Stimulated activated CD8-positive, alpha-beta memory T cell treated with anti-CD3 and anti-CD28 coated beads, Interleukin-15, amount 100 ng/mL, for 48 hours (primary cell): ENCODE measurements around the gene DLST.

ENCODE experiments used
- DNase-seq, 2 donors: peaks; one replicate each; pipeline ENCODE4 v3.0.0-alpha.2; 2020; ENCODE audit warnings: low read depth in 2 of 2

DLST gene

DNA sequence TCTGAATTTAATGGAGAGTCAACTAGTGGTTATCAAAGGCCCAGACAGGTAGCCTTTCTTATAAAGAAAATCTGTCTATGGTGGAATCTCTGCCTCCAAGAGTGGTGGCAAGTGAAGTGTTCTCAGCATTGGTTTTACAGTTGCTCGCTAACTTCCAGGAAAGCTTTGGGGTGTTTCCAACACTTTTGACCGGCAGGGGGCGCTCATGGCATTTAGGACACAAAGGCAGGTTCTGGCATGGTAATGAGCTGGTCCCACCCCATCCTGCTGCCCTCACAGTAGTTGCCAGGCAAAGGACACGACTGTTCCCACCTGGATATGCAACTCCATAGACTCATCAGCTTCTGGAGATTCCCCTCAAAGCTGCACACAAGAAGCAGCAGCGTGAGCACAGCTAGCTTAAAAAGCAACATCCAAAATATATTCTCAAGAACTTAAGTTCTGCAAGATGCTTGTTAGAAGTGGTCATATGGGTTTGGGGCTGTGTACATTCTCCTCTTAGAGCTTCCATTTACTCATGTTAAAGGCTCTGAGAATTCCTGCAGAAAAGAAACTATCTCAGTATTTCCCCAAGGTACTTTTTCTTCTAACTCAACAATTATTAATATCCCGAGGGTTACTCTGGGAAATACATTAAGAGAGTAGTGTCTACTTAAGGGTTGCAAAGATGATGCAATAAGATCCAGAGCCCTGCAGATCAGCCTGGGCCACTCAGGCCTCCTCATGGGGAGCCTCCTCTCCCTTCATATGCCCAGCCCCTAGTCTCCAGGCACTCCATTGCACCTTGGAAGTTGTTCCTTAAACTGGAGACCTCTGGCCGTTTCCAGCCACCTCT lies 20.6 kb upstream of the DLST start:
- DNase-seq: peak; percentile 71 to 73

GRCh38 chr14:74861734-74862090 lies 20.0 kb upstream of the DLST start:
- no peak for DNase-seq

DNA sequence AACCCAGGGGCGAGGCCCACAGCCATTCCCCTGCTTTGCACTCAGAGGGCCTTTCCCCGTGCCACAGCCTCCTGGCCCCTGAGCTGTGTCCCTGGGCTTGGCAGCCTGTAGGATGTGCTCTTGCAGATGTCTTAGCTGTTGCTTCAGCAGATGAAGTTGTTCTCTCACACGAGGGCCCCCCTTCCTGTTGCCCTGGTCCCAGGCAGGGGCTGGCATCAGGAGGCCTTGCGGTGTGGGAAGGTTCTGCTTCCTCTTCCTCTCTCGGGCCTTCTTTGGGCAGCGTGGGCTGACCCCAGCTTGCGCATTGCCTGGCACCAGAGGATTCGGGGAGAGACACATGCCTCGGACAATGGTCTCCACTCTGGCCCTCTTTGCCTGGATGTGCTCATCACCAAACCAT lies 18.4 kb upstream of the DLST start:
- no peak for DNase-seq

DNA sequence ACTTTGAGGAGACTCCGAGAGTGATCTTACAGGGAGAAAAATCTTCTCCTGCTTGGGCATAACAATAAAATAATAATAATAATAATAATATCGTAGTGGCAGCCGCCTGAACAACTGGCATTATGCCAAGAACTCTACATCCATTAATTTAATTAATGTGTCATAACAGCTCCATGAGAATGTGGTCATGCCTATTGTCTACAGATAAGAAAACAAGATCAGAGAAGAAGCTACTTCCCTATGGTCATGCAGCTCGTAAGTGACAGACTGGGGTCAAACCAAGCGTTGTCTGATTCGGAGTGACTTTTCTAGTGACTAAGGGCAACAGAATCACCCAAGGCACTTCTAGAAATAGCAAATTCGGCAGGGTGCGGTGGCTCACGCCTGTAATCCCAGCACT lies 17.5 kb upstream of the DLST start:
- no peak for DNase-seq

- DNase-seq: no peak
These were observed 16.6 kb upstream of the DLST start for GRCh38 chr14:74865156-74865555.

DNA sequence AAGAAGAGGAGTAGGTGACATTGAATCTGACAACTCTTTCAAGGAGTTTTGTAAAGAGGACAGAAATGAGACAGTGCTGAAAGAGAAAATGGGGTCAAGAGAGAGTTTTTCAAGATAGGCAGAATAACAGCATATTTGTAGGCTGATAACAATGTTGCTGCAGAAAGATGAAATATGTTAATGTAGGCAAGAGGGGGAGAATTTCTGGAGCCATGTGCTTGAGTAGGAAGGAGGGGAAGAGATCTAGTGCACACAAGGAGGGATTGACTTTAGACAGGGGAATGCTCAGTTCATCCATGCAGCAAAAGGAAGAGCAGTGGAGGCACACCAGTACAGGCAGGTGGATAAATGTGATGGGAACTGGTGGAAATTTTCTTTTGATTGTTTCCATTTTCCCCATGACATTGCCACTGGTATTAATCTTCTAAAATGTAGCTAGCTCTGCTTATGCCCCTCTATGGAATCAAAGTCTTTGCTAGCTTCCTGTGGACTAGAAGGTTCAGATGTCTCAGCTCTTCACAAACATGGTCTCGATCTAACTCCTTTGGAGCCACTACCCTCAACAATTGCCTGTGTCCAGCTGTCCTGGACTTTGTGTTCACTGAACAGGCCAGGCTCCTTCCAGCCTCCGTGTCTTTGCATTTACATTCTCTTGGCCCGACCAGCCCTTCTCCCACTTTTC lies 14.9 kb upstream of the DLST start:
- no peak for DNase-seq

DNA sequence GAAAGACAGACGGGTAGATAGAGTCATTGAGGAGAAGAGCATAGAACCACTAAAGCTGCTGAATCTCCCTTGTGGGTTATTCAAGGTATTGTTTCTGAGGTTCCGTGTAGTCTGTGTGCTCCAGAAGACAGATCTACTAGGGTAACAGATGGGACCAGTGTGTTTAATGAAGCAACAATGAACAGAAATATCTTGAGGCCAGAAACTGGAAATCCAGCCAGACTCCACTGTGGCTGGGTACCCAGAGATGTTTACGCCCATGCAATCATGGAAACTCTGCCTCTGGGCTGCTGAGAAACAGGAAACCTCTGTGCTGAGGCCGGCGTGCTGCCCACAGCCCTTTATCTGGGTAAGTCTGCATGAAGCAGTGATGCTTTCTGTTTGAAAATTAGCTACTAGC lies 14.0 kb upstream of the DLST start:
- DNase-seq: peak; percentile 41 to 53

- DNase-seq: no peak
These were observed 13.0 kb upstream of the DLST start for GRCh38 chr14:74868739-74869138.

- DNase-seq: no peak
These were observed 9.9 kb upstream of the DLST start for GRCh38 chr14:74871819-74872218.

DNA sequence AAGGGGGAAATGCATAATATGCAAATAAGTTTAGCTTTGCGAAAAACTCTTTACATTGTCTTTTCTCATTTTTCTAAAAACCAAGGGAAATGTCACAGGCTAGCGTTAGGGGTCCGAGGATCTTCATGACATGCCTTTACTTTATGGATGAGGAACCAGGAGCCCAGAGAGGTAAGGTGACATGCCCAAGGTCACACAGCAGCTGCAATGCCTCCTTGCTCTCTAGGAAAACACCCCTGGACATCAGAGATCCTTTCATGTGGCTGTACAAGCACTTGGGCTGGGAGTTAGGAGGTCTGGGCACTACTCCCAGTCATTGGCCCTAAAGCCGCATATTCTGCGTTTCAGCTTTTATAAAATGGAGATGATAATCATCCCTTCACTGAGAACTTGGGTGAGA lies 6.5 kb upstream of the DLST start:
- DNase-seq: no peak

DNA sequence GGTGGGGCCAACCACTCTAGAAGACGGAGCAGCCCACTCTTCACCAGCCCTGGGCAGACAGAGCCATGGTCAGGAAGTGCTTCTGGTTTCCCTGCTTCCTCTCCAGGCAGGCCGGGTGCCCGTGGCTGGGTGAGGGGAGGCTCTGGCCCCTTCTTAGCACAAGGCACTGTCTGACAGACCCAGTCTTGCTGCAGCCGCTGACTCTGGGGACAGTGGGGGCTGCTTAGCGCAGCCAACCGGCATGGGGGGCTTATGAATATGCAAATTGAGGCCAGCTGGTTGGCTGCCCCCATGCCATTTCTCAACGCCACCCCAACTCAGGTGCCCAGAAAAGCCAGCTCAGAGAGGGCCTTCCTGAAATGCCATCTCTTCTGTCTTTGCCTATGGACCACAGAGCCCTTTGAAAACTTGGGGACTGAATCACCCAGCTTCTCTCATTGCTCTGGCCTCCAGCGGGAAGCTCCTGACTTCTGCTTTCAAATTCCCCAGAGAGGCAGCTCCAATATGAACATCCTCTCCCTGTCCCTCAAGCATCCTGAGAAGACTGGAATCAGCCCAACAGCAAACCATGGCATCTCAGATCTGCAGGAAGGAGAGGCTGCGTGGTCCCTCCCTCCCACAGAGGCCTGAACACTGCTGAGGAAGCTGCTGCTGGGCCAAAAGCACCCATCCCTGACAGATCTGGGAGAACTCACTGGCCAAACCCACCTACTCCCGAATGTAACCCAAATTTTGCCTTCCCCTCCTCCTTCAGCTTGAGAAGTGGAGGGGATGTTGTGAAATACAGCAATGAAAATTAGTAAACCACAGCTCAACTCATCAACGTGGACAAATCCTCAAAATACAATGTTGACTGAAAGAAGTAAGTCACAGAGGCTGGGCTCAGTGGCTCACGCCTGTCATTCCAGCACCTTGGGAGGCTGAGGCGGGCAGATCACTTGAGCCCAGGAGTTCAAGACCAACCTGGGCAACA lies 5.5 kb upstream of the DLST start, which contains the start of gene PROX2:
TSS of gene PROX2 (minus strand) at position 205 of the 973 bp plus-strand sequence. CDS start 12,311 bp downstream, outside the sequence.
- peak in 1 of 2 donors; percentile 9 for DNase-seq

GRCh38 chr14:74879427-74880182 lies 2.1 kb upstream of the DLST start:
- DNase-seq: no peak

DNA sequence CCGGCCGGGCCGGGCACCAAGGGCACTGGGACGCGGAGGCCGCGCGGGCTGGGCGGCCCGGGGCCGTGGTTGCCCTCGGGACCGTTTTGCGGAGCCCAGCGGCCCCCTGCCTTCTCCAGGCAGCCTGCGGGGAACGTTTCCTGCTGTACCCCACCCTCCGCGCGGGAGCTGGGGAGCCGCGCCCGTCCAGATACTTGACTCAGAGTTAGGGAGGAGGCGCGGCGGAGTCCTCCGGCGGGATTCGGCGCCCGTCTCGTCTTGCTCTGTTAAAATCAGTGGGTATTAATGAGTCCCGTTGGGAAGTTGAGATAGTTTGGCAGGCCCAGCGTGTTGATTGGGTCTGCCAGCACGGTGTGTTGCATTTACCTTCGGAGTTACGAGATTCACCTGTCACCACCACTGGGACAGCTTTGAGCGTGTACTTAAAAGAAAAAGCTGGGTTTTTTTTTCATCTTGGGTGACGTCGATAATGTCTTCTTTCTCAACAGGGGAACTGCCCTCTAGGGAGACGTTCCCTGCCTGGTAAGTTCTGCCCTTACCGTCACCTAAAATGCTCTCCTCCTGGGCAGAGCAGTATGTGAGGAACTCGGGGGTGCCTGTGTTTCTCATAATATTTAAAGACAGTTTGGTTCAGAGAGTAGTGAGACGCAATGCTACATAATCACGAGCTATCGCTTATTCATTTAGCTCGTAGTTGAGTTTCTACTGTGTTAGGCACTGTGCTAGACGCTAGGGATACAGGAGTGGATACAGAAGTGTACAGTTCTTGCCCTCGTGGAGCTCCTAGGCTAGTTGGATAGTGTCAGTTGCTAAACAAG lies 596 bp downstream of the DLST start:
- peak; percentile 20 to 26 for DNase-seq

DNA sequence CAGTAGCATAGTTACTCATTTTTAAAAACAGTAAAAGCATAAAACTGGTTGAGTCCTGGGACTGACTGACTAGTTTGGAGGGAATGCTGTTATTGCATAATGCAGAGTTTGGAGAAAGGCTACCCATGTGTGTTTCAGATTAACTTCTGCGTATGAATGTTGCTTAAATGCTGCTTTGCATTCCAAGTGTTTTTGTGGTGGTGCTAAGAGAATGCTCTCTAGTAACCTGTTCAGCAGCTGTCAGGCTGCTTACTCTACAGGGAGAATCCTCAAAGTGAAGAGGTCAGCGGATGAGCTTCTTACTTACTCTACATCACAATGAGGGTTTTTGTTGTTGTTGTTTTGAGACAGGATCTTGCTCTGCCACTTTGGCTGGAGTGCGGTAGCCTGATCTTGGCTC lies 4.3 kb downstream of the DLST start:
- no peak for DNase-seq

- DNase-seq: no peak
These were observed 6.7 kb downstream of the DLST start for GRCh38 chr14:74888164-74889158.

DNA sequence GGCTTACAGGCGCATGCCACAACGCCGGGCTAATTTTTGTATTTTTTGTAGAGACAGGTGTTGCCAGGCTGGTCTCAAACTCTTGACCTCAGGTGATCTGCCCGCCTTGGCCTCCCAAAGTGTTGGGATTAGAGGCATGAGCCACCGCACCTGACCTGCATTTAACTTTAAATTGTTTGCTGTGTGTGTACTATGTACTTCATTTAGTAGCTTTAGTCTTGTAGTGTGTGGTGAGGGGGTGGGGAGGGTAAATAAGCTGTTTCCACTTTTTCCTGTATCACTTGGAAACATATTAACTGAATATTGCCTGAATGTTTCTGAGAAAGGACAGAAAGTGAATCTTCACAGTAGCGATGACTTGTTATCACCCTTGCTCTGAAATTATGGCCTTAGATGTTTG lies 8.5 kb downstream of the DLST start:
- DNase-seq: no peak

- no peak for DNase-seq
These were observed 10.2 kb downstream of the DLST start for GRCh38 chr14:74891870-74892269.

- DNase-seq: no peak
These were observed 11.0 kb downstream of the DLST start for GRCh38 chr14:74892745-74893144.

DNA sequence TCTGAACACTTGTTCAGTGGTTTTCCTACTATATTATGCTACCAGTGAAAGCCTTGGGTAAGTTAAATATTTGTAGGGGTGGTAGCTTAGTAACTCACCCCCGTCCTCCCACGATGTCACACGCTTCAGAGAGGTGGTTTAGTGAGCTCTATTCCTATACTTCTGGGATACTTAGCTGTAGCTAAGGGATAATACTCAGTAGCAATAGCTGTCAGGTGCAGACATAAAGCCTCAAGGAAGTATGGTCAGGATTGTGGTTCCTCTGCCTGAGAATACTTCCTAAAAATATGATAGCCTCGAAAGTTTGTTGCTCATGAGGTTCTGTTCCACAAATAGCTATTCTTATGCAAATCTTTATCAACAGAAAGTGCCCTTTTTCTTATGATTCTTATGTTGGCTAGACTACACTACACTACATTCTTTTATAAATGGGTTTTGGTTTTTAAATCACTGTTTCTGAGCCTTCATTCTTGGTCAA lies 11.9 kb downstream of the DLST start:
- no peak for DNase-seq
